IMR-90 (cell line): Measurements from ENCODE around the gene AWAT1. TPM values are rescaled to one million over a fixed set of nuclear protein-coding genes. Genes with fewer than 3 reads are reported as not detected.

Experiments used
- ATAC-seq: fragments of 200-7000 bp; cut with Tn5 transposase; 2 replicates; pipeline ENCODE4 v1.9.1; 2020; ENCODE audit warnings: low read depth, mild to moderate bottlenecking, moderate library complexity
- BruUV-seq: library from RNA; stranded (reverse); fragments of 400-500 nt; replicated peaks from 2 replicates; lab custom pipeline; 2021; lab: Mats Ljungman, UMichigan
- CTCF ChIA-PET: fragments of 300-600 bp; formaldehyde crosslinking; extraction: SDS; loops from one replicate; lab custom pipeline; 2021; ENCODE audit warnings: antibody characterized with exemption; lab: Yijun Ruan, JAX
- POLR2A ChIA-PET: fragments of 300-600 bp; sonication (Branson Sonifier 250); formaldehyde crosslinking; loops from one replicate; lab custom pipeline; 2022; ENCODE audit warnings: antibody characterized with exemption; ENCODE audit not compliant: unreplicated experiment; lab: Charles Lee
- DNase-seq: peaks from one replicate; pipeline ENCODE4 v3.0.0; 2013
- H2AFZ ChIP-seq: replicated peaks from 2 replicates; pipeline ENCODE3; 2013; ENCODE audit warnings: low read length, mild to moderate bottlenecking; ENCODE audit not compliant: poor library complexity
- H2AK5ac ChIP-seq: 2 replicates; pipeline ENCODE4 v1.6.1; 2013; ENCODE audit warnings: low read depth, low read length, inconsistent platforms
- H2AK9ac ChIP-seq: replicated peaks from 2 replicates; pipeline ENCODE3; 2013; ENCODE audit warnings: mild to moderate bottlenecking, low read depth, low read length, moderate library complexity; ENCODE audit not compliant: poor library complexity
- H2BK120ac ChIP-seq: 2 replicates; pipeline ENCODE4 v1.6.1; 2013; ENCODE audit warnings: low read depth, low read length, inconsistent platforms
- H2BK15ac ChIP-seq: 3 replicates; pipeline ENCODE4 v1.6.1; 2013; ENCODE audit warnings: low read depth, low read length, inconsistent platforms
- H2BK20ac ChIP-seq: 2 replicates; pipeline ENCODE4 v1.6.1; 2013; ENCODE audit warnings: low read depth, mild to moderate bottlenecking, inconsistent platforms, low read length, moderate library complexity
- H2BK5ac ChIP-seq: 2 replicates; pipeline ENCODE4 v1.6.1; 2013; ENCODE audit warnings: mild to moderate bottlenecking, low read depth, low read length, inconsistent platforms; ENCODE audit not compliant: poor library complexity, severe bottlenecking
- H3K14ac ChIP-seq: replicated peaks from 2 replicates; pipeline ENCODE4 v1.6.1; 2013; ENCODE audit warnings: low read depth, low read length, inconsistent platforms
- H3K18ac ChIP-seq: 2 replicates; pipeline ENCODE4 v1.6.1; 2013; ENCODE audit warnings: low read depth, low read length, control low read depth
- H3K23ac ChIP-seq: 2 replicates; pipeline ENCODE4 v1.6.1; 2013; ENCODE audit warnings: low read depth, low read length, inconsistent platforms
- H3K27ac ChIP-seq: 2 replicates; pipeline ENCODE4 v1.5.1; 2013; ENCODE audit warnings: mild to moderate bottlenecking, control low read depth, low read length; ENCODE audit not compliant: insufficient read depth
- H3K27me3 ChIP-seq: 2 replicates; pipeline ENCODE4 v1.6.1; 2013; ENCODE audit warnings: low read length; ENCODE audit not compliant: control insufficient read depth, insufficient read depth
- H3K36me3 ChIP-seq: 2 replicates; pipeline ENCODE4 v1.6.1; 2013; ENCODE audit warnings: low read length, mixed read lengths; ENCODE audit not compliant: control insufficient read depth, insufficient read depth
- H3K4ac ChIP-seq: 2 replicates; pipeline ENCODE4 v1.6.1; 2013; ENCODE audit warnings: low read depth, low read length, inconsistent platforms
- H3K4me1 ChIP-seq: 2 replicates; pipeline ENCODE4 v1.6.1; 2013; ENCODE audit warnings: low read length, mixed read lengths; ENCODE audit not compliant: control insufficient read depth, insufficient read depth
- H3K4me2 ChIP-seq: 2 replicates; pipeline ENCODE4 v1.6.1; 2013; ENCODE audit warnings: low read depth, mild to moderate bottlenecking, control low read depth, low read length, moderate library complexity
- H3K4me3 ChIP-seq: 2 replicates; pipeline ENCODE4 v1.5.1; 2013; ENCODE audit warnings: low read depth, mild to moderate bottlenecking, control low read depth, low read length, moderate library complexity; ENCODE audit not compliant: insufficient read depth
- H3K56ac ChIP-seq: 2 replicates; pipeline ENCODE4 v1.6.1; 2013; ENCODE audit warnings: low read length, inconsistent platforms; ENCODE audit not compliant: insufficient read depth; ENCODE audit errors: extremely low read depth
- H3K79me1 ChIP-seq, 2 experiments: 2 replicates each; pipeline ENCODE4 v1.6.1; 2013; ENCODE audit warnings: low read length in 2 of 2, inconsistent platforms in 1 of 2, low read depth in 1 of 2
- H3K9ac ChIP-seq: 2 replicates; pipeline ENCODE4 v1.6.1; 2013; ENCODE audit warnings: low read depth, low read length, control low read depth
- H3K9me1 ChIP-seq: 2 replicates; pipeline ENCODE4 v1.6.1; 2013; ENCODE audit warnings: low read length, inconsistent platforms; ENCODE audit not compliant: insufficient read depth
- H3K9me3 ChIP-seq: 2 replicates; pipeline ENCODE4 v1.6.1; 2013; ENCODE audit warnings: low read length; ENCODE audit not compliant: control insufficient read depth, insufficient read depth
- H4K20me1 ChIP-seq: 2 replicates; pipeline ENCODE4 v1.6.1; 2013; ENCODE audit warnings: low read length, inconsistent platforms; ENCODE audit not compliant: insufficient read depth
- H4K5ac ChIP-seq: 2 replicates; pipeline ENCODE4 v1.6.1; 2013; ENCODE audit warnings: mild to moderate bottlenecking, low read depth, low read length, control low read depth
- H4K8ac ChIP-seq, 2 experiments: 2 replicates each; pipeline ENCODE4 v1.6.1; 2013; ENCODE audit warnings: low read depth in 2 of 2, low read length in 2 of 2, control low read depth in 1 of 2, inconsistent platforms in 1 of 2
- H4K91ac ChIP-seq: 2 replicates; pipeline ENCODE4 v1.6.1; 2013; ENCODE audit warnings: low read depth, low read length, inconsistent platforms; ENCODE audit not compliant: insufficient read depth
- BHLHE40 ChIP-seq: fragments of 150-350 bp; IDR thresholded peaks from 2 replicates; pipeline ENCODE4 v1.6.1; 2016; ENCODE audit warnings: mild to moderate bottlenecking, low read depth, low read length
- CEBPB ChIP-seq: IDR thresholded peaks from 2 replicates; pipeline ENCODE4 v1.6.1; 2012; ENCODE audit warnings: low read depth, low read length, improper control_type of control experiment
- CHD1 ChIP-seq: IDR thresholded peaks from 2 replicates; pipeline ENCODE4 v1.6.1; 2012; ENCODE audit warnings: low read depth, low read length, improper control_type of control experiment
- CTCF ChIP-seq: conservative IDR thresholded peaks from 2 replicates; pipeline ENCODE4 v1.5.1; 2012; ENCODE audit warnings: mild to moderate bottlenecking, low read depth, low read length, improper control_type of control experiment
- FOS ChIP-seq: fragments of 150-350 bp; IDR thresholded peaks from 2 replicates; pipeline ENCODE4 v1.6.1; 2016; ENCODE audit warnings: low read depth, low read length
- MAFK ChIP-seq: IDR thresholded peaks from 2 replicates; pipeline ENCODE4 v1.6.1; 2012; ENCODE audit warnings: low read depth, low read length, improper control_type of control experiment
- MAZ ChIP-seq: IDR thresholded peaks from 2 replicates; pipeline ENCODE4 v1.6.1; 2012; ENCODE audit warnings: low read depth, mild to moderate bottlenecking, low read length, improper control_type of control experiment, moderate library complexity, borderline replicate concordance
- MXI1 ChIP-seq: IDR thresholded peaks from 2 replicates; pipeline ENCODE4 v1.6.1; 2012; ENCODE audit warnings: low read depth, mild to moderate bottlenecking, low read length, moderate library complexity, borderline replicate concordance
- NFE2L2 ChIP-seq: fragments of 150-350 bp; IDR thresholded peaks from 2 replicates; pipeline ENCODE4 v1.6.1; 2016; ENCODE audit warnings: low read depth, mild to moderate bottlenecking, low read length
- POLR2A ChIP-seq: IDR thresholded peaks from 2 replicates; pipeline ENCODE4 v1.6.1; 2012; ENCODE audit warnings: mild to moderate bottlenecking, low read depth, low read length
- RAD21 ChIP-seq: IDR thresholded peaks from 2 replicates; pipeline ENCODE4 v1.6.1; 2012; ENCODE audit warnings: low read length, improper control_type of control experiment
- RCOR1 ChIP-seq: IDR thresholded peaks from 2 replicates; pipeline ENCODE4 v1.6.1; 2012; ENCODE audit warnings: mild to moderate bottlenecking, low read length, improper control_type of control experiment; ENCODE audit not compliant: insufficient replicate concordance
- RFX5 ChIP-seq: IDR thresholded peaks from 2 replicates; pipeline ENCODE4 v1.8.0; 2012; ENCODE audit warnings: low read depth, mild to moderate bottlenecking, low read length, moderate library complexity
- SMC3 ChIP-seq: fragments of 150-350 bp; IDR thresholded peaks from 2 replicates; pipeline ENCODE4 v1.6.1; 2016; ENCODE audit warnings: low read depth, mild to moderate bottlenecking, antibody characterized with exemption, low read length, moderate library complexity
- USF2 ChIP-seq: fragments of 150-350 bp; IDR thresholded peaks from 2 replicates; pipeline ENCODE4 v1.6.1; 2017; ENCODE audit warnings: mild to moderate bottlenecking, antibody characterized with exemption, low read length, low read depth
- WGBS, 2 experiments: methylation state at CpG; one replicate each; pipeline versions ENCODE4 v1.1.5 to v1.1.7; 2013; ENCODE audit warnings: missing lambda C conversion rate in 2 of 2; ENCODE audit not compliant: insufficient read length in 1 of 2; ENCODE audit errors: extremely low coverage in 2 of 2; 5-methylcytosine and 5-hydroxymethylcytosine counted together
- dilution Hi-C: fragments of 300-500 bp; cut with HindIII; formaldehyde crosslinking; loops from one replicate; pipeline ENCODE4 v1.14.3; 2018; ENCODE audit warnings: low sequenced_read_pairs; ENCODE audit not compliant: unreplicated experiment
- in situ Hi-C: fragments of 300-500 bp; cut with MboI; formaldehyde crosslinking; loops from 3 replicates; pipeline ENCODE4 v1.14.3; 2019; ENCODE audit warnings: low sequenced_read_pairs, inconsistent platforms, mixed read lengths
- intact Hi-C: fragments of 100-400 bp; cut with micrococcal nuclease; formaldehyde crosslinking; loops from 2 replicates; pipeline ENCODE4 v1.10.0; 2022
- polyA plus RNA-seq, 3 experiments: library from polyadenylated mRNA; depleted of rRNA; stranded (reverse); fragments of >200 nt; gene quantifications; 2 replicates each; pipeline ENCODE4 v1.2.3, GENCODE V29; 2012; ENCODE audit warnings: low replicate concordance in 1 of 3
- total RNA-seq: library from RNA; depleted of rRNA; stranded (reverse); fragments of >200 nt; gene quantifications from 2 replicates; pipeline ENCODE4 v1.2.3, GENCODE V29; 2012
- TF ChIP-seq, protein P1 (sequence below): fragments of 150-350 bp; IDR thresholded peaks from 2 replicates; pipeline ENCODE4 v1.6.1; 2016; ENCODE audit warnings: low read depth, mild to moderate bottlenecking, low read length, moderate library complexity, borderline replicate concordance

AWAT1 gene
- total and polyA plus RNA-seq, 2 of the 4 experiments (the other 2 are of a cell fraction), result not detected

GRCh38 chrX:70279081-70279480 is 44.6 kb downstream of the AWAT1 start:
- H3K9me3 ChIP-seq, result no peaks in the 10 kb centered on the region; the same call in 1 of the 2 replicates
- ATAC-seq, result no peak
- H4K20me1 ChIP-seq, result no peaks in the 10 kb centered on the region
- H3K9me1 ChIP-seq, result no peaks in the 10 kb centered on the region
- H3K4me2 ChIP-seq, result no peak overlapping the region
- no peak overlapping the region for H2BK120ac ChIP-seq
- no peak overlapping the region for H2AK5ac ChIP-seq
- no peak overlapping the region for H3K27ac ChIP-seq
- CTCF ChIA-PET, result no interaction called here
- POLR2A ChIA-PET, result no interaction called here
- H3K27me3 ChIP-seq, result no peaks in the 10 kb centered on the region; the same call in 1 of the 2 replicates
- in situ Hi-C loops, result no loop called here
- no peak overlapping the region for H2BK15ac ChIP-seq
- no peak overlapping the region for H2AK9ac ChIP-seq
- H3K4me3 ChIP-seq, result no peak overlapping the region
- DNase-seq, result no peak
- H2BK5ac ChIP-seq, result no peak overlapping the region
- WGBS, 2 experiments, result no CpG with 5 or more reads among the region's 3 CpGs
- H4K91ac ChIP-seq, result no peak overlapping the region
- no peak overlapping the region for H3K14ac ChIP-seq
- no peak overlapping the region for H3K4ac ChIP-seq
- no peak overlapping the region for H3K23ac ChIP-seq
- no peak overlapping the region for H2BK20ac ChIP-seq
- intact Hi-C loops, result no loop called here
- TF ChIP-seq RAD21 (no peak), RFX5 (no peak), SMC3 (no peak), RCOR1 (no peak), MAZ (no peak), CTCF (no peak), CHD1 (no peak), BHLHE40 (no peak), FOS (no peak), MXI1 (no peak), CEBPB (no peak), MAFK (no peak), POLR2A (no peak), NFE2L2 (no peak), USF2 (no peak)
- TF ChIP-seq, protein P1, sequence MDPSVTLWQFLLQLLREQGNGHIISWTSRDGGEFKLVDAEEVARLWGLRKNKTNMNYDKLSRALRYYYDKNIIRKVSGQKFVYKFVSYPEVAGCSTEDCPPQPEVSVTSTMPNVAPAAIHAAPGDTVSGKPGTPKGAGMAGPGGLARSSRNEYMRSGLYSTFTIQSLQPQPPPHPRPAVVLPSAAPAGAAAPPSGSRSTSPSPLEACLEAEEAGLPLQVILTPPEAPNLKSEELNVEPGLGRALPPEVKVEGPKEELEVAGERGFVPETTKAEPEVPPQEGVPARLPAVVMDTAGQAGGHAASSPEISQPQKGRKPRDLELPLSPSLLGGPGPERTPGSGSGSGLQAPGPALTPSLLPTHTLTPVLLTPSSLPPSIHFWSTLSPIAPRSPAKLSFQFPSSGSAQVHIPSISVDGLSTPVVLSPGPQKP, result no peak
- H4K5ac ChIP-seq, result no peak overlapping the region
- H4K8ac ChIP-seq, result no peak overlapping the region
- no peaks in the 10 kb centered on the region for H3K4me1 ChIP-seq
- no TSS peak for BruUV-seq
- no peak overlapping the region for H3K56ac ChIP-seq
- H3K36me3 ChIP-seq, result no peaks in the 10 kb centered on the region; the same call in 1 of the 2 replicates
- no peak overlapping the region for H3K9ac ChIP-seq
- H3K18ac ChIP-seq, result no peak overlapping the region
- H2AFZ ChIP-seq, result no peak overlapping the region
- dilution Hi-C loops, result no loop called here
- H3K79me1 ChIP-seq, result no peaks in the 10 kb centered on the region
